A673 (cell line): ENCODE results near the gene PDGFA. TPM values are rescaled to one million over a fixed set of nuclear protein-coding genes. Genes with fewer than 3 reads are reported as not detected.

Source experiments
- BruUV-seq: library from RNA; stranded (reverse); fragments of 400-500 nt; replicated peaks from 2 replicates; lab custom pipeline; 2021; lab: Mats Ljungman, UMichigan
- CTCF ChIA-PET: fragments of 300-600 bp; sonication (Branson Sonifier 250); formaldehyde crosslinking; loops from one replicate; lab custom pipeline; 2022; ENCODE audit warnings: antibody characterized with exemption; lab: Charles Lee
- POLR2A ChIA-PET: fragments of 300-600 bp; sonication (Branson Sonifier 250); formaldehyde crosslinking; loops from one replicate; lab custom pipeline; 2022; ENCODE audit warnings: antibody characterized with exemption; ENCODE audit not compliant: low non-redundant PET; lab: Charles Lee
- DNase-seq: peaks from one replicate; pipeline ENCODE4 v3.0.0-alpha.2; 2015; ENCODE audit warnings: low spot score
- H3K27ac ChIP-seq: fragments of 200-600 bp; sonication (generic); 2 replicates; pipeline ENCODE4 v1.5.1; 2016; ENCODE audit warnings: mixed run types, low read depth, mild to moderate bottlenecking, mixed read lengths, antibody characterized with exemption, low read length; ENCODE audit not compliant: poor library complexity, severe bottlenecking
- H3K27me3 ChIP-seq: fragments of 200-600 bp; sonication (generic); replicated peaks from 2 replicates; pipeline ENCODE4 v1.6.1; 2017; ENCODE audit warnings: mixed run types, low read depth, mild to moderate bottlenecking, mixed read lengths, antibody characterized with exemption, low read length; ENCODE audit not compliant: insufficient read depth, poor library complexity
- H3K36me3 ChIP-seq: fragments of 200-600 bp; sonication (generic); 2 replicates; pipeline ENCODE4 v1.6.1; 2016; ENCODE audit warnings: mixed run types, mild to moderate bottlenecking, mixed read lengths, antibody characterized with exemption, low read length; ENCODE audit not compliant: insufficient read depth, poor library complexity, severe bottlenecking
- H3K4me1 ChIP-seq: fragments of 200-600 bp; sonication (generic); 2 replicates; pipeline ENCODE4 v1.6.1; 2017; ENCODE audit warnings: mixed run types, mild to moderate bottlenecking, mixed read lengths, antibody characterized with exemption, low read length; ENCODE audit not compliant: insufficient read depth, poor library complexity, severe bottlenecking
- H3K4me3 ChIP-seq: fragments of 200-600 bp; sonication (generic); 2 replicates; pipeline ENCODE4 v1.5.1; 2016; ENCODE audit warnings: low read depth, mixed run types, mild to moderate bottlenecking, mixed read lengths, low read length; ENCODE audit not compliant: poor library complexity, severe bottlenecking
- H3K9me3 ChIP-seq: fragments of 200-600 bp; sonication (generic); 2 replicates; pipeline ENCODE4 v1.6.1; 2016; ENCODE audit warnings: mixed run types, low read depth, mild to moderate bottlenecking, mixed read lengths, antibody characterized with exemption, low read length; ENCODE audit not compliant: poor library complexity, severe bottlenecking
- CTCF ChIP-seq: fragments of 300-800, 200-600 bp; sonication (generic); conservative IDR thresholded peaks from 2 replicates; pipeline ENCODE4 v1.5.1; 2017; ENCODE audit warnings: low read depth, mild to moderate bottlenecking, antibody characterized with exemption, low read length, moderate library complexity, mixed read lengths
- EZH2 ChIP-seq: fragments of 200-600 bp; sonication (generic); IDR thresholded peaks from 2 replicates; pipeline ENCODE4 v1.6.1; 2017; ENCODE audit warnings: borderline replicate concordance, low read depth, mild to moderate bottlenecking, mixed read lengths, antibody characterized with exemption, low read length; ENCODE audit not compliant: poor library complexity, severe bottlenecking
- intact Hi-C: fragments of 100-400 bp; cut with micrococcal nuclease; formaldehyde crosslinking; loops from one replicate; pipeline ENCODE4 v1.10.0; 2022; ENCODE audit not compliant: unreplicated experiment
- total RNA-seq: library from RNA; stranded (reverse); gene quantifications from 2 replicates; pipeline ENCODE4 v1.2.3, GENCODE V29; 2021

The PDGFA gene
- total RNA-seq, 1 experiment from 2014 or later: 2.1 TPM

- Histone ChIP-seq H3K4me3 (no peak overlapping the region), H3K9me3 (no peaks in the 10 kb centered on the region), H3K36me3 (no peaks in the 10 kb centered on the region), H3K4me1 (peaks cover 28% of the 10 kb centered on the region), H3K27me3 (no peaks in the 10 kb centered on the region), H3K27ac (no peak overlapping the region)
- ChIA-PET POLR2A (no interaction called here), CTCF (no interaction called here)
- intact Hi-C loops: no loop called here
- TF ChIP-seq CTCF: no peak
- no peak for TF ChIP-seq EZH2
- BruUV-seq: no TSS peak
- DNase-seq: peak; percentile 53
Measured at GRCh38 chr7:471866-472639, 47.6 kb downstream of the PDGFA start.

GRCh38 chr7:471191-471865 lies 48.3 kb downstream of the PDGFA start:
- intact Hi-C loops: no loop called here
- peaks cover 28% of the 10 kb centered on the region for H3K4me1 ChIP-seq
- POLR2A ChIA-PET: no interaction called here

GRCh38 chr7:469563-469961 lies 50.1 kb downstream of the PDGFA start:
- BruUV-seq: no TSS peak
- CTCF ChIA-PET: no interaction called here
- H3K27ac ChIP-seq: peak overlapping the region; percentile 56
- H3K4me1 ChIP-seq: peaks cover 28% of the 10 kb centered on the region
- no peaks in the 10 kb centered on the region for H3K36me3 ChIP-seq
- TF ChIP-seq CTCF: no peak
- TF ChIP-seq EZH2: no peak
- intact Hi-C loops: no loop called here
- no peak for DNase-seq
- H3K4me3 ChIP-seq: no peak overlapping the region
- H3K9me3 ChIP-seq: no peaks in the 10 kb centered on the region
- no peaks in the 10 kb centered on the region for H3K27me3 ChIP-seq
- POLR2A ChIA-PET: no interaction called here

More at GRCh38 chr7:471191-471865, 48.3 kb downstream of the PDGFA start:
- H3K36me3 ChIP-seq: no peaks in the 10 kb centered on the region
- H3K9me3 ChIP-seq: no peaks in the 10 kb centered on the region
- CTCF ChIA-PET: no interaction called here
- no peaks in the 10 kb centered on the region for H3K27me3 ChIP-seq
- no peak overlapping the region for H3K27ac ChIP-seq
- no peak for DNase-seq
- no peak for TF ChIP-seq EZH2
- no peak for TF ChIP-seq CTCF
- no peak overlapping the region for H3K4me3 ChIP-seq
- no TSS peak for BruUV-seq
